Lung (tissue), 12 donors: ENCODE measurements around the gene SNRNP70. TPM values are rescaled to one million over a fixed set of nuclear protein-coding genes. Genes with fewer than 3 reads are reported as not detected.
"Not testable (repeated sequence)": the region's sequence is repeated elsewhere in the genome, so short reads cannot be mapped to it uniquely, and the experiment has no call there.

ENCODE experiments used
- ATAC-seq: fragments of 200-7000 bp; cut with Tn5 transposase; one replicate; pipeline ENCODE4 v1.9.1; 2020; ENCODE audit warnings: moderate number of reproducible peaks; ENCODE audit not compliant: insufficient read depth, low FRiP score
- DNase-seq, 3 donors: peaks; one replicate each; pipeline ENCODE4 v3.0.0-alpha.2; 2013 to 2017
- H3K27ac ChIP-seq, 2 donors: one replicate each; pipeline ENCODE4 v1.5.1; 2013; ENCODE audit warnings: mild to moderate bottlenecking in 2 of 2, moderate library complexity in 2 of 2, control low read depth in 1 of 2, inconsistent platforms in 1 of 2, low read depth in 1 of 2, low read length in 1 of 2
- H3K27me3 ChIP-seq, 3 donors: one replicate each; pipeline ENCODE4 v1.5.1; 2013; ENCODE audit warnings: low read length in 2 of 3; ENCODE audit not compliant: control insufficient read depth in 3 of 3, insufficient read depth in 3 of 3
- H3K36me3 ChIP-seq, 4 donors: one replicate each; pipeline ENCODE4 v1.5.1; 2013; ENCODE audit warnings: low read length in 4 of 4, mild to moderate bottlenecking in 1 of 4, moderate library complexity in 1 of 4; ENCODE audit not compliant: control insufficient read depth in 4 of 4, insufficient read depth in 4 of 4
- H3K4me1 ChIP-seq, 5 donors: one replicate each; pipeline ENCODE4 v1.5.1; 2013; ENCODE audit warnings: low read length in 5 of 5, mild to moderate bottlenecking in 2 of 5, moderate library complexity in 1 of 5; ENCODE audit not compliant: control insufficient read depth in 5 of 5, insufficient read depth in 5 of 5
- H3K4me3 ChIP-seq: one replicate; pipeline ENCODE4 v1.5.1; 2013; ENCODE audit warnings: mild to moderate bottlenecking, control low read depth, moderate library complexity
- H3K9ac ChIP-seq, 2 donors: one replicate each; pipeline ENCODE4 v1.5.1; 2013; ENCODE audit warnings: low read length in 2 of 2, control low read depth in 1 of 2; ENCODE audit not compliant: insufficient read depth in 1 of 2
- H3K9me3 ChIP-seq, 4 donors: one replicate each; pipeline ENCODE4 v1.5.1; 2013; ENCODE audit warnings: low read length in 3 of 4, mild to moderate bottlenecking in 1 of 4, moderate library complexity in 1 of 4; ENCODE audit not compliant: control insufficient read depth in 4 of 4, insufficient read depth in 3 of 4
- CTCF ChIP-seq: IDR thresholded peaks from 2 replicates; pipeline ENCODE4 v1.5.1; 2012; ENCODE audit warnings: mild to moderate bottlenecking; ENCODE audit errors: control extremely low read depth, extremely low read depth
- WGBS, 2 donors: extraction: QIAGEN DNeasy Blood & Tissue Kit; methylation state at CpG; one replicate each; pipeline ENCODE4 v1.1.7; 2013; 5-methylcytosine and 5-hydroxymethylcytosine counted together
- polyA plus RNA-seq, 2 donors: library from polyadenylated mRNA; stranded (reverse); fragments of 200-250 nt; gene quantifications; one replicate each; pipeline ENCODE4 v1.2.1, GENCODE V29; 2013
- total RNA-seq, 2 donors: library from RNA; depleted of rRNA in 1 of 2; stranded (reverse); fragments of >200 nt in 1 of 2; gene quantifications; one replicate each; pipeline ENCODE4 v1.2.1, GENCODE V29; 2014 to 2021
- donor health status: control.
- donor health status: control.
- donor health status: Bipolar disorder and iron deficiency.
- donor health status: healthy.
- donor health status: DM: yes; HTN: yes; CAD: no.

Gene SNRNP70
- total and polyA plus RNA-seq, 4 donors = 143 to 251 (median 180) TPM

DNA sequence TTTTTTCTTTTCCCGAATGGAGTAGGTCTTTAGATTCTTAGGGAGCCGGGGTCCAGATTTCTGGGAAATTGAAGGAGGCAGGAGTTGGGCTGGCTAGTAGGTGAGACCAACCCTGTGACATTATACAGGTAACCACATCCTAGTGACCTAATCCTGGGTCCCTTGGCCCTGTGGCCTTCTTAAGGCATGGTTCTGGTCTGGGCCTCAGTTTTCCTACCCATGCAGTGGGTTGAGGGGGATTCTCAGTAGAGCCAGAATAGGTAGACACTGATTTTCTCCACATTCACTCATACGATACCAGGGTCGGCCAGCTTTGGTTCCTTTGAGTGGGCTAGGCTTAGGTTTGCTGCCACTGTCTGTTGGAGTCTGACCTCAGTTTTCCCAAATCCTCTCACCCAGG is 41.3 kb downstream of the SNRNP70 start:
- no peaks in the 10 kb centered on the region for H3K9me3 ChIP-seq
- no peak for TF ChIP-seq CTCF
- 81 to 82% methylated on average over 4 of the region's 4 CpGs for WGBS, 2 donors
- H3K4me1 ChIP-seq = peaks cover 0 to 6% (median 3%) of the 10 kb centered on the region in 5 donors
- no peaks in the 10 kb centered on the region for H3K36me3 ChIP-seq
- no peak overlapping the region for H3K27ac ChIP-seq
- H3K27me3 ChIP-seq = peaks cover 0 to 2% (median 0%) of the 10 kb centered on the region in 3 donors
- ATAC-seq = no peak
- no peak overlapping the region for H3K9ac ChIP-seq
- no peak for DNase-seq
- H3K4me3 ChIP-seq = no peak overlapping the region

GRCh38 chr19:49127225-49127624 is 42.0 kb downstream of the SNRNP70 start:
- not testable (repeated sequence) for ATAC-seq, H3K9ac ChIP-seq, H3K27ac ChIP-seq, H3K36me3 ChIP-seq, DNase-seq, H3K9me3 ChIP-seq, H3K4me1 ChIP-seq, H3K4me3 ChIP-seq, H3K27me3 ChIP-seq
- WGBS, 2 donors = 95 to 97% methylated on average over 12 of the region's 12 CpGs

- H3K4me3 ChIP-seq = peak overlapping the region; percentile 4
Measured at GRCh38 chr19:49127674-49128544, 42.7 kb downstream of the SNRNP70 start.

More at GRCh38 chr19:49127674-49128544, 42.7 kb downstream of the SNRNP70 start:
- H3K27ac ChIP-seq = no peak overlapping the region
- WGBS, 2 donors = 3 to 4% methylated on average over 62 to 63 of the region's 63 CpGs
- ATAC-seq = peak; percentile 97
- TF ChIP-seq CTCF = no peak
- DNase-seq = peak; percentile 98 to 99 (median 98)
- H3K9ac ChIP-seq = no peak overlapping the region
- no peaks in the 10 kb centered on the region for H3K9me3 ChIP-seq
- H3K4me1 ChIP-seq = peaks cover 0 to 6% (median 3%) of the 10 kb centered on the region in 5 donors
- no peaks in the 10 kb centered on the region for H3K36me3 ChIP-seq
- H3K27me3 ChIP-seq = no peaks in the 10 kb centered on the region
